ENCODE results near the gene CNST.

GRCh38 chr1:246709835-246710234, 143.6 kb downstream of the CNST start:
- TF ChIP-seq GATA3 (IDR thresholded peaks at IDR 0.05; ENCODE audit: low read depth, low read length) (no peak), GATA2 (IDR thresholded peaks at IDR 0.05; ENCODE audit: low read depth, low read length) (no peak)
